Hepatocyte (in vitro differentiated cells): ENCODE measurements around the gene CCDC88C.

Experiments
- EZH2 ChIP-seq: fragments of 200-600 bp; sonication (generic); IDR thresholded peaks from 2 replicates; pipeline ENCODE4 v1.6.1; 2016; ENCODE audit warnings: antibody characterized with exemption, mild to moderate bottlenecking, borderline replicate concordance
- TF ChIP-seq, protein P1 (sequence below): fragments of 200-600 bp; sonication (generic); IDR thresholded peaks from 2 replicates; pipeline ENCODE4 v1.5.1; 2016; ENCODE audit warnings: antibody characterized with exemption, mild to moderate bottlenecking; ENCODE audit not compliant: poor library complexity

DNA sequence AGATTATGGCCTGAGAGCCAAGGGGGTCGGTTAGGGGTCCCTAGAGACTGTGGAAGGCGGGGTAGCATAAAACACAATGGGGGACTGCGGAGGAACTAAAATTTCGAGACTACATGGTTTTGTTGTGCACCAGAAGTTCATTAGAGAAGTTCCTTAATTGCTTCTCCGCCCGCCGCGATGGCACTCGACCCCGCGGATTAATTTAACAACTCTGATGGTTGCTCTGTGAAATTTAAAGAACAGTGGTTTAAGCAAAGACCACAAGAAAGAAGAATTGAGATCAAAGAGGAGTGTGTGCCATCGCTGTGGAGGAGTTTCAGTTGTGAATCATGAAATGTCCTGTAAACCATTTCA, 1.4 kb upstream of the CCDC88C start:
- no peak for TF ChIP-seq EZH2
- TF ChIP-seq, protein P1, sequence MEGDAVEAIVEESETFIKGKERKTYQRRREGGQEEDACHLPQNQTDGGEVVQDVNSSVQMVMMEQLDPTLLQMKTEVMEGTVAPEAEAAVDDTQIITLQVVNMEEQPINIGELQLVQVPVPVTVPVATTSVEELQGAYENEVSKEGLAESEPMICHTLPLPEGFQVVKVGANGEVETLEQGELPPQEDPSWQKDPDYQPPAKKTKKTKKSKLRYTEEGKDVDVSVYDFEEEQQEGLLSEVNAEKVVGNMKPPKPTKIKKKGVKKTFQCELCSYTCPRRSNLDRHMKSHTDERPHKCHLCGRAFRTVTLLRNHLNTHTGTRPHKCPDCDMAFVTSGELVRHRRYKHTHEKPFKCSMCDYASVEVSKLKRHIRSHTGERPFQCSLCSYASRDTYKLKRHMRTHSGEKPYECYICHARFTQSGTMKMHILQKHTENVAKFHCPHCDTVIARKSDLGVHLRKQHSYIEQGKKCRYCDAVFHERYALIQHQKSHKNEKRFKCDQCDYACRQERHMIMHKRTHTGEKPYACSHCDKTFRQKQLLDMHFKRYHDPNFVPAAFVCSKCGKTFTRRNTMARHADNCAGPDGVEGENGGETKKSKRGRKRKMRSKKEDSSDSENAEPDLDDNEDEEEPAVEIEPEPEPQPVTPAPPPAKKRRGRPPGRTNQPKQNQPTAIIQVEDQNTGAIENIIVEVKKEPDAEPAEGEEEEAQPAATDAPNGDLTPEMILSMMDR = no peak
